Activated naive CD8-positive, alpha-beta T cell treated with anti-CD3 and anti-CD28 coated beads, Interleukin-2, amount 50 U/mL, for 24 hours (primary cell): ENCODE measurements around the gene PDLIM3.

Source experiments
- ATAC-seq: fragments of 150-1000 bp; cut with Tn5 transposase; one replicate; pipeline ENCODE4 v1.10.0; 2021
- DNase-seq: peaks from one replicate; pipeline ENCODE4 v3.0.0; 2021
- H3K27ac Mint-ChIP-seq: one replicate; pipeline ENCODE4 v1.8.0; 2021; ENCODE audit warnings: mild to moderate bottlenecking, mixed read lengths
- H3K27me3 Mint-ChIP-seq: one replicate; pipeline ENCODE4 v1.8.0; 2021; ENCODE audit warnings: mixed read lengths
- H3K36me3 Mint-ChIP-seq: one replicate; pipeline ENCODE4 v1.8.0; 2021; ENCODE audit warnings: low read depth, mixed read lengths
- H3K4me1 Mint-ChIP-seq: one replicate; pipeline ENCODE4 v1.8.0; 2021; ENCODE audit warnings: mixed read lengths
- H3K4me3 Mint-ChIP-seq: one replicate; pipeline ENCODE4 v1.8.0; 2021; ENCODE audit warnings: mild to moderate bottlenecking, moderate library complexity, mixed read lengths
- H3K9me3 Mint-ChIP-seq: one replicate; pipeline ENCODE4 v1.8.0; 2021; ENCODE audit warnings: mixed read lengths

PDLIM3 gene

DNA sequence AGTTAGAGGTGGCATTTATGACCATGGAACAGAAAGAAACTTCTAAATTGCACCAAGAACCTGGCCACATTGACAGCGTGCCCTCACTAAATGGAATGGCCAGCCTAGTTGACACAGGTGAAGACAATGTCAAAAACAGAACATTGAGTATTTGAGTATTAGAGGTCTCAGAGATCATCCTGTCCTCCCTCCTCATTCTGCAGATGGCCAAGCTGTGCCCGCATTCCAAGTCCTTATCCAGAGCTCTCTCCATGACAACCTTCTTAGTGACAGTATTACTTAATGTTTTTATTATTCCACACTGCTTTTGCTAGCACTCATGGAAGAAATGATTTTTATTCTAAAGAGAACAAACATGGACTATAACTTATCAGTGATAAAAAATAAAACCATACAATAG, 53.9 kb downstream of the PDLIM3 start:
- Mint-ChIP-seq H3K4me1 (peaks cover 3% of the 10 kb centered on the region), H3K9me3 (peaks cover 3% of the 10 kb centered on the region), H3K4me3 (no peak overlapping the region), H3K27ac (no peak overlapping the region), H3K27me3 (peaks cover 29% of the 10 kb centered on the region), H3K36me3 (no peaks in the 10 kb centered on the region)
- ATAC-seq (no peak), DNase-seq (no peak)

DNA sequence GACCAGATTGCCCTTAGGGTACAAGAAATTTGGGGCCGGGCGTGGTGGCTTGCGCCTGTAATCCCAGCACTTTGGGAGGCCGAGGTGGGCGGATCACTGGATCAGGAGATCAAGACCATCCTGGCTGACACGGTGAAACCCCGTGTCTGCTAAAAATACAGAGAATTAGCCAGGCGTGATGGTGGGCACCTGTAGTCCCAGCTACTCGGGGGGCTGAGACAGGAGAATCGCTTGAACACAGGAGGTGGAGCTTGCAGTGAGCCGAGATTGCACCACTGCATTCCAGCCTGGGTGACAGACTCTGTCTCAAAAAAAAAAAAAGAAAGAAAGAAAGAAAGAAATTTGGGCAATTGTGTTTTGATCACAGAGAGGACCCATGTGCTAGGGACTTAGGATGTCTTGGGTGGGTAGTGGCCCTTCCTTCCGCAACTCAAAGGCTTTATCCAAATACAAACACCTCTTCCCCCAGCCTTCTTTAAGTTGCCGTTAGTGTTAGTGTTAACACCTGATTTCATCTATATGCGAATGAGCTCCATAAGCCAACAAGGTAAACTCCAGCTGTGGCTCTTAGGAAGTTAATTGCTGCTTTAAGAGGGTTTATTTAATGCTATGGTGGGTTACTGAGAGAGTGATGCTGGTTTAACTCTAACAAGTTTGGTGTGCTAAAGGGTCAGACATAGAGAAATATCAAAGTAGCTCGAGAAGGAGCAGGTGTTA, 55.1 kb downstream of the PDLIM3 start:
- Mint-ChIP-seq H3K9me3 (no peaks in the 10 kb centered on the region), H3K4me1 (peaks cover 3% of the 10 kb centered on the region), H3K4me3 (no peak overlapping the region), H3K27me3 (peaks cover 22% of the 10 kb centered on the region), H3K27ac (no peak overlapping the region), H3K36me3 (no peaks in the 10 kb centered on the region)
- DNase-seq (no peak), ATAC-seq (no peak)

DNA sequence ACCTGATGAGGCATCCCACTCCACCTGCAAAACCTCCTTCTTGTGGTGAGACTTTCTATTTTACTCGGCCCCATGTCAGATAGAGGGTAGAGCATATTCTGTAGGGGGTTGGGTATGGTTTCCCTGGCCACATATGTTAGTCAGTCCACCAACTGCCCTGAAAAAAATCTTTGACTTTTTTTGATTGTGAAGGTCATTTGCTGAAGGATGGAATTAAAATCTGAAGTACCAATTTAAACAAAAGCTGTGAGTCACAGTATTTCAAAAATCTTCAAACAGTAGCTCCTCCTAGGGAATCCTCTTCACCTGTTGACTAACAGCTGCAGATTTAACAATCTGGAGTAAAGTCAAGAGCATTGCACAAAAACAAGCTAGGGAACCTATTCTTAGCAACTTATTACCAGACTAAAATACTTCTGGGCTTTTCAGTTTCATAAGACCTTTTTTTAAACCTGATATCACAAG, 55.8 kb downstream of the PDLIM3 start:
- H3K27ac Mint-ChIP-seq: no peak overlapping the region
- no peaks in the 10 kb centered on the region for H3K36me3 Mint-ChIP-seq
- H3K4me1 Mint-ChIP-seq: peaks cover 3% of the 10 kb centered on the region
- H3K4me3 Mint-ChIP-seq: no peak overlapping the region
- H3K9me3 Mint-ChIP-seq: no peaks in the 10 kb centered on the region
- ATAC-seq: peak; percentile 61
- peaks cover 19% of the 10 kb centered on the region for H3K27me3 Mint-ChIP-seq
- DNase-seq: no peak

DNA sequence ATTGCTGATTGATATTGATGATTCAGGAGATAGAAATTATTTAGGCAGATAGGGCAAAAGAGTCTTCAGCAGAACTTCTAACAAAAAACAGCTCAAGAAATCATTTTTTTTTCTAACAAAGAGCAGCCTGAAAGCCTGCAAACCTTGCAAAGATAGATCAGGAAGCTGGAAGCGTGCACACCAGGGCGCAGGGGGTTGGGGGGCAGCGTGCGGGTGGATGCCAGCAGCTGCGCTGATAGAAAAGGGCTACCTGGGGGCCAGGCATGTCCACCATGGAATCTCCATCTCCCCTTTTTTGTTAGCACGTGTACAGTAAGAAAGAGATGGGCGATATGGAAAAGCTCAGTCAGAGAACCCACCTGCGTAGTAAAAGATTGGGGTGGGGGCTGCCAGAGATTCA, 62.1 kb downstream of the PDLIM3 start:
- DNase-seq: no peak
- no peaks in the 10 kb centered on the region for H3K36me3 Mint-ChIP-seq
- no peak overlapping the region for H3K27ac Mint-ChIP-seq
- ATAC-seq: no peak
- peaks cover 20% of the 10 kb centered on the region for H3K27me3 Mint-ChIP-seq
- H3K4me1 Mint-ChIP-seq: peaks cover 9% of the 10 kb centered on the region
- no peaks in the 10 kb centered on the region for H3K9me3 Mint-ChIP-seq
- H3K4me3 Mint-ChIP-seq: no peak overlapping the region

DNA sequence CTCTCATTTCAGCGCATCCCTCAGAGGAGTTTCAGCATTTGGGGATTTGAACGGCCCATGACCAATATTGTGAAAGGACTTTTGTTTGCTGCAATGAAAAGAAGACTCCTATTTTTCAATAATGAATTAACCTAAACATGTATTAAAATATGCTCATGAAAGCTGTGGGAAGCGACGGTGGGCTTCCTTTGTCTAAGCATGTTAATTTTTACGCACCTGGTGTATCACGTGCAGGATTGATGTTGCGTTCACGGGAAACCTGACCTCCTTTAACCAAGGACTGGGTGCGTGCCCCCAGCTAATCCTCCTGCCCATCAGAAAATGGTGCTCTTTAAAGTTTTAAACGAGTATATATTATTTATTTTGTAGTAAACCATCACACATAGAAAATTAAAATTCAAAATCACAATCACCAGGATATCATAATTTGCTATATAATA, 63.2 kb downstream of the PDLIM3 start:
- DNase-seq: no peak
- H3K36me3 Mint-ChIP-seq: no peaks in the 10 kb centered on the region
- peaks cover 23% of the 10 kb centered on the region for H3K27me3 Mint-ChIP-seq
- H3K4me1 Mint-ChIP-seq: peaks cover 9% of the 10 kb centered on the region
- H3K4me3 Mint-ChIP-seq: peak overlapping the region; percentile 86
- H3K27ac Mint-ChIP-seq: no peak overlapping the region
- no peak for ATAC-seq
- no peaks in the 10 kb centered on the region for H3K9me3 Mint-ChIP-seq

DNA sequence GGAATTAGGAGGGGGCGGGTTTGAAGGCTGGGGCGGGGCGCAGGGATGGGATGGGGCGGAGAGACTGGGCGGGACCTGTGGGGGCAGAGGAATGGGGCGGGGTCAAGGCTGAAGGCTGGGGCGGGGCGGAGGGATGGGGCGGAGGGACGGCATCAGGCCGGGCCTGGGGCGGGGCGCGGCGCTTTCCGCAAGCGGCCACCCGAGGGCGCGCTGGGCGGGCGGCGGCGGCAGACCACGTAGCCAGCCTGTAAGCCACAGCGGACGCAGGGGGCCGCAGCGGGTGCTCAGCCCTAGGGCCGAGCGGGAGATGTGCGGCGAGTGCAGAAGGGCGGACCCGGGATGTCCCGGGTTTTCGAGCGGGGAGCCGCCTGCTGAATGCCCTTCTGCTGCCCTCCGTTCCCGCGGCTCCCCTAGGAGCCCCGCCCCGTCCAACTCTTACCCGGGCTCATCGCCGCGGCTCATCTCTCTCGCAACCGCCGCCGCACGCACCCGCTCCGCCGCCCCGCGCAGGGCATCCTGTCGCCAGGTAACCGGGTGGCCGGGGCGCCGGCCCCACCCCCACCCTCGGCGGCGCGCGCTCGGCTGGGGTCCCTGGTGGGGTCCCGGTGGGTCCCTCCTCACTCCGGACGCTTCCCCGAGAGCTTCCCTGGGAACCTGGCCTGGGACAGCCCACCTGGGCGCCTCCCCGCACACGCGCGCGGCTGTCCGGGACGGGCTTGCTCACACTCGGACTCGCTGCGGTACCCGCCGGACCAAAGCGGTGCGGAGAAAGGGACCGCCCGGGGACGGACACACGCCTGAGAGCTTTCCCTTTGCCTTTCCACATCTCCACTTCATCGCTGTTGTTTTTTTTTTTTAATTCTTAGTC, 63.8 kb downstream of the PDLIM3 start, which contains the start of gene CCDC110:
TSS of gene CCDC110 (minus strand) at position 499 of the 868 bp plus-strand sequence. CDS start at position 449, 50 bp downstream.
- Mint-ChIP-seq H3K36me3 (no peaks in the 10 kb centered on the region), H3K27me3 (peaks cover 19% of the 10 kb centered on the region), H3K4me1 (peaks cover 9% of the 10 kb centered on the region), H3K9me3 (no peaks in the 10 kb centered on the region), H3K4me3 (peak within 1 kb of the TSS; percentile 86), H3K27ac (no peak within 1 kb of the TSS)
- peak; percentile 93 for DNase-seq
- ATAC-seq: peak; percentile 87

DNA sequence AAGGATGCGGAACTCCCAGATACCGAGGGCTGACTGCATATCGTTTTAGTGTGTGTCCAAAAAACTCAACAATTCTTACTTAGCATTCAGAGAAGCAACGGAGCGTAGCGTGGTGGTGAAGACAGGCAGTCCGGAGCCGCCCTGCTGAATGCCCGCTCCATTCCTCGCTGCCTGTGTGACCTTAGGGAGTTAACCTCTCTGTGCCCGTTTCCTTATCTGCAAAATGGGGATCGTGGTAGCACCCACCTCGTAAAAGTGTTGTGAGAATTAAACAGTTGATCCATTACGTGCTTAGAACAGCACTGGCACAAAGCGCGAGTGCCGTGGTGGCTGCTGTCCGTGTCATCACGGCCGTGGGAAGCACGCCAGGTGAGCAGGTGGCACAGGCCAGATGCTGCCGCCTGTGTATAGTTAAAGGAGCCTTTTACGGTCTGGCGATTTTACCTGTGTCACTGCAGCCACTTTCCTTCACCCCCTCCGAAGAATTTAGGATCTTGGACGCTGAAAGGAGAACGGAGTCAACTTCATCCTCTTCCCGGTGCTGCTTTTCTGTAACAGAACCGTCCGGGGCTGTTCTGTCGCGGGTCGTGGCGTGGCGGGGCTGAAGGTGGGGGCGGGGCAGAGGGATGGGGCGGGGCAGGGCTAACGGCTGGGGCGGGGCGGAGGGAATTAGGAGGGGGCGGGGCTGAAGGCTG, 64.7 kb downstream of the PDLIM3 start:
- DNase-seq: peak; percentile 17
- Mint-ChIP-seq H3K4me1 (peaks cover 9% of the 10 kb centered on the region), H3K9me3 (no peaks in the 10 kb centered on the region), H3K36me3 (no peaks in the 10 kb centered on the region), H3K4me3 (peak overlapping the region; percentile 70), H3K27ac (no peak overlapping the region), H3K27me3 (peaks cover 19% of the 10 kb centered on the region)
- peak; percentile 4 for ATAC-seq

DNA sequence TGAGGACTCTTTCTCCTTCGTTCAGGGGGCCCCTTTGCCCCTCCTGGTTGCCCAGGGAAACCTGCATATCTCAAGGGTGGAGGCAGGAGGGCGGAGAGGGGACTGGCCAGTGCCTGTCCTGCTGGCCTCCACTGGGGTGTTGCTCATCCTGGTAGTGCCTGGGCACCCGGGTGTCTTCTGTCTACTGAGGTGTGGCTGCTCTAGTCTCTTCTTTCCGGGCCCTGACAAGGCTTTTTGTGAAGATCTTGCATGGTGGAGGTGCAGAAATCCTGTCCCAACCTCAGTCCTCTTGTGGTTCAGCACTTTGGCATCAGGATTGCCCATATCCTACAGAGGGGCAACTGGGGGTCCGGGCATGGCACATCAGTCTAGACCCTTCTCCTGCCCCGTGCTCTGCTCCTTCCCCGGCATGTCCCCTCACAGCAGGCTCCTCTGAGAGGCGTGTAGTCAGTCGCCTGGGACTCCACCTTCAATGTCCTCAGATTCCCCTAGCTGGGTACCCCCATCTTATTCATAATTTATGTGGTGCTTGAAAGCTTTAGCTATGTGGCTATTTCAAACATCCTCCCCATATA, 65.6 kb downstream of the PDLIM3 start:
- no peak for ATAC-seq
- Mint-ChIP-seq H3K36me3 (no peaks in the 10 kb centered on the region), H3K27ac (no peak overlapping the region), H3K9me3 (no peaks in the 10 kb centered on the region), H3K4me1 (peaks cover 9% of the 10 kb centered on the region), H3K27me3 (peaks cover 19% of the 10 kb centered on the region), H3K4me3 (no peak overlapping the region)
- no peak for DNase-seq

DNA sequence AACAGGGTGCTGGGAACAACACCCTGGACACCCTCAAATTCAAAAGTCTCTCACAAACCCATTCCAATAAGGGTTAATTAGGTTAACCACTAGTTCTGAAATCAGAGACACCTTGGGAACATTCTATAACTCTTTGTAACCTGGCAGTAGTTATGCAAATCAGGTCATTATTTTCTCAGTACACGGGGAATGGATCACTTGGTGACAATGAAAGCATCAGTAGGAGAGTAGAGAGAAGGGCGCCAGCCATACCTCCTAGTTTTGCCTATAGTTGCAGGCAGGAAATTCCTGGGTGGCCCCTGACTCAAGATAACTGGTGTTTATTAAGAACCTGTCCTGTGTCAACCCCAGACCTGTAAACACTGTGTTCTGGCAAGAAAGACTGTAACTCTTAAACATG, 66.3 kb downstream of the PDLIM3 start:
- H3K9me3 Mint-ChIP-seq: no peaks in the 10 kb centered on the region
- H3K4me3 Mint-ChIP-seq: no peak overlapping the region

DNA sequence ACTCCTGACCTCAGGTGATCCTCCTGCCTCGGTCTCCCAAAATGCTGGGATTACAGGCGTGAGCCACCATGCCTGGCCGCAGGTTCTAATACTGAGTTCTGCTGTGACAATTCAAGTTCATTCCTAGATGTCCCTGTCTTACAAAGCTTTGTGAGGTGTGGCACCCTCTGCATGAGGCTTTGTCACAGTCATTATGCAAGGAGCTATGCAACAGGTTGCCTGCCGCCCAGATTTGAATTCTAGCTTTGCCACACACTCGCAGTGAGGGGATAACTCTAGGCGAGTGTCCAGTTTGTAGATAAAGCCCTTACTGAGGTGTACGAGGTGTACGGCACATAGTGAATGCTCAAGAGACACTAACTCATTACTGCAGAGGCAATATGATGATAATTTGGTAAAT, 67.3 kb downstream of the PDLIM3 start:
- Mint-ChIP-seq H3K36me3 (no peaks in the 10 kb centered on the region), H3K4me3 (no peak overlapping the region), H3K9me3 (no peaks in the 10 kb centered on the region), H3K27me3 (peaks cover 19% of the 10 kb centered on the region), H3K4me1 (peaks cover 9% of the 10 kb centered on the region), H3K27ac (no peak overlapping the region)
- DNase-seq (no peak), ATAC-seq (no peak)

More for the DNA sequence above, 66.3 kb downstream of the PDLIM3 start:
- Mint-ChIP-seq H3K27me3 (peaks cover 19% of the 10 kb centered on the region), H3K4me1 (peaks cover 9% of the 10 kb centered on the region), H3K36me3 (no peaks in the 10 kb centered on the region), H3K27ac (no peak overlapping the region)
- ATAC-seq: no peak
- DNase-seq: no peak

DNA sequence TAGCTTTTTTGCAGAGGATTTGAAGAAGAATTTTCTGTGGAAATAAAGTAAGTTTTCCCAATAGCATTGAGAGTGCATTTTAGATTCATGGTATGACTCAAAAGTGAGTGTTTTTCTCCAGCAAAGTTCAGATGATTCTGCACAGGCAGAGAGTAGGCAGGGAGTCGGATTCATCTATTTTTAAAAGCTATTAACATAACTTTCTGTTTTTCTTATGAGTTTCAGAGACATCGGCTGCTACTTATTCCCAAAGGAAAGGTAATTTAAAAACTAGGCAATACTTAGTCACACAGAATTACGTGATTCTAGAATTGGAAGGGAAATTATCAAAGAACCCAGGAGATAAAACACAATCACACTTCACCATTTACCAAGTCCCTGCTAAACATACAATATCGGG, 68.2 kb downstream of the PDLIM3 start:
- H3K9me3 Mint-ChIP-seq: no peaks in the 10 kb centered on the region
- peaks cover 9% of the 10 kb centered on the region for H3K4me1 Mint-ChIP-seq
- no peak overlapping the region for H3K27ac Mint-ChIP-seq
- peaks cover 19% of the 10 kb centered on the region for H3K27me3 Mint-ChIP-seq
- ATAC-seq: no peak
- no peak for DNase-seq
- H3K4me3 Mint-ChIP-seq: no peak overlapping the region
- H3K36me3 Mint-ChIP-seq: no peaks in the 10 kb centered on the region

DNA sequence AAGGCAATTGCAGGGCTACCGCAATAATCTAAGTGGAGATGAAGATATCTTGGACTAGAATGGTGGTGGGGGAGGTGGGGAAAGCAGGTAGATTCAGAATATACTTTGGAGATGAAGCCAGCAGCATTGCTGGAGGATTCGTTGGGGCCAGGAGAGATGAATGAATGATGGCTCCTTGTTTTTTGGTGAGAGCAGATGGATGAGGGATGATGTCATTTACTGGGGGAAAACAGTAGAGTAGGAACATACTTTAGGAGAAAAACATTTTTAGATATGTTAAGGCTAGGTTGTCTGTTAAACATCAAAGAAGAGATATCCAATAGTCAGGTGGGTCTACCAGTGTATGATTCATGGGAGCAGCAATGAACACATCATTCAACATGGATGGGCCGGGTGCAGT, 69.6 kb downstream of the PDLIM3 start:
- H3K4me1 Mint-ChIP-seq: peaks cover 4% of the 10 kb centered on the region
- H3K9me3 Mint-ChIP-seq: no peaks in the 10 kb centered on the region
- H3K36me3 Mint-ChIP-seq: no peaks in the 10 kb centered on the region
- ATAC-seq: no peak
- DNase-seq: no peak
- H3K4me3 Mint-ChIP-seq: no peak overlapping the region
- H3K27me3 Mint-ChIP-seq: peaks cover 17% of the 10 kb centered on the region
- H3K27ac Mint-ChIP-seq: no peak overlapping the region

DNA sequence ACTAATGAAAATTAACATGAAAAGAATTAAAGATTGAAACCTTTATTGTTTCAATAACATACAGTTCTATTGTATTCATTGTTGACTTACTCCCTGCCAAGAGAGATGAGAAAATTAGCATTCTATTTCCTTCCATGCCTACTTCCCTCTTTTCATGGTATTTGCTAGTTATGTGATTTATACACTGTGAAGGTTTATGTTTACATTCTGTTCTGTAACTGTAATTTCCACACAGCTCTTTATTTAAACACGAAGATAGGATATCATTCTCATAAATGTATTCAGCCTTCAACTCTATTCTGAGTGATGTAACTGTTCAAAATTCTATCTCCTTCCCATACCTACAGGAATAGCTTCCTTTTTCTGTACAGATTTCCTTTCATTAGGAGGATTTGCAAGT, 70.4 kb downstream of the PDLIM3 start:
- Mint-ChIP-seq H3K4me3 (no peak overlapping the region), H3K27ac (no peak overlapping the region), H3K36me3 (no peaks in the 10 kb centered on the region), H3K27me3 (peaks cover 18% of the 10 kb centered on the region), H3K9me3 (no peaks in the 10 kb centered on the region), H3K4me1 (no peaks in the 10 kb centered on the region)
- ATAC-seq: no peak
- DNase-seq: no peak

DNA sequence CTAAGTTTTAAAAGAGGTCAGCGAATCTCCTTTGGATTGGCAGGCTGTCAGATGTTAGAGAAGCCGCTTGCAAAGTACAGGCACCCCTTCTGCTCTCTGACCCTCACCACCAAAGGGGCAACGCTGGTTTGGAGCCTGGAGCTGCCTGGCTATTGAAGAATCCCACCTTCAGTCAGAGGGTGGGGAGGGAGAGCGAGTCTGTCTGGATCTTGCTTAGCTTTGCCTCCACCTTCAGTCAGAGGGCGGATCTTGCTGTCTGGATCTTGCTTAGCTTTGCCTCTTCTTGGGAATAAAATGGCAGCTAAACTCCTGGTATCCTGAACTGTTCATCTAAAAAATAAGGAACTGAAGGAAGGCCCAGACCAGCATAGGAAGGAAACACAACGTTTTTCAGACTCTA, 71.1 kb downstream of the PDLIM3 start:
- ATAC-seq: no peak
- Mint-ChIP-seq H3K4me1 (no peaks in the 10 kb centered on the region), H3K27me3 (peaks cover 14% of the 10 kb centered on the region), H3K27ac (no peak overlapping the region), H3K4me3 (no peak overlapping the region), H3K36me3 (no peaks in the 10 kb centered on the region), H3K9me3 (no peaks in the 10 kb centered on the region)
- DNase-seq: no peak
